T-helper 2 cell treated with Interferon-gamma antibody and Interleukin-4, amounts not matched to agents 5 μg/mL and 100 μg/mL, for 36 hours (primary cell): Measurements from ENCODE around the gene MOSPD2.
A peak's percentile ranks its signal among the peaks of the same experiment; 100 is the strongest.

Experiments
- DNase-seq: peaks from one replicate; pipeline ENCODE4 v3.0.0; 2021; ENCODE audit warnings: low spot score
- H3K27ac Mint-ChIP-seq: one replicate; pipeline ENCODE4 v1.8.0; 2021; ENCODE audit warnings: mild to moderate bottlenecking, mixed read lengths
- H3K27me3 Mint-ChIP-seq: one replicate; pipeline ENCODE4 v1.8.0; 2021; ENCODE audit warnings: low read depth, mixed read lengths
- H3K36me3 Mint-ChIP-seq: one replicate; pipeline ENCODE4 v1.8.0; 2021; ENCODE audit warnings: low read depth, mixed read lengths
- H3K4me1 Mint-ChIP-seq: one replicate; pipeline ENCODE4 v1.8.0; 2021; ENCODE audit warnings: low read depth, mixed read lengths
- H3K4me3 Mint-ChIP-seq: one replicate; pipeline ENCODE4 v1.8.0; 2022; ENCODE audit warnings: mild to moderate bottlenecking, moderate library complexity, mixed read lengths
- H3K9me3 Mint-ChIP-seq: one replicate; pipeline ENCODE4 v1.8.0; 2021; ENCODE audit warnings: mixed read lengths

MOSPD2 gene

DNA sequence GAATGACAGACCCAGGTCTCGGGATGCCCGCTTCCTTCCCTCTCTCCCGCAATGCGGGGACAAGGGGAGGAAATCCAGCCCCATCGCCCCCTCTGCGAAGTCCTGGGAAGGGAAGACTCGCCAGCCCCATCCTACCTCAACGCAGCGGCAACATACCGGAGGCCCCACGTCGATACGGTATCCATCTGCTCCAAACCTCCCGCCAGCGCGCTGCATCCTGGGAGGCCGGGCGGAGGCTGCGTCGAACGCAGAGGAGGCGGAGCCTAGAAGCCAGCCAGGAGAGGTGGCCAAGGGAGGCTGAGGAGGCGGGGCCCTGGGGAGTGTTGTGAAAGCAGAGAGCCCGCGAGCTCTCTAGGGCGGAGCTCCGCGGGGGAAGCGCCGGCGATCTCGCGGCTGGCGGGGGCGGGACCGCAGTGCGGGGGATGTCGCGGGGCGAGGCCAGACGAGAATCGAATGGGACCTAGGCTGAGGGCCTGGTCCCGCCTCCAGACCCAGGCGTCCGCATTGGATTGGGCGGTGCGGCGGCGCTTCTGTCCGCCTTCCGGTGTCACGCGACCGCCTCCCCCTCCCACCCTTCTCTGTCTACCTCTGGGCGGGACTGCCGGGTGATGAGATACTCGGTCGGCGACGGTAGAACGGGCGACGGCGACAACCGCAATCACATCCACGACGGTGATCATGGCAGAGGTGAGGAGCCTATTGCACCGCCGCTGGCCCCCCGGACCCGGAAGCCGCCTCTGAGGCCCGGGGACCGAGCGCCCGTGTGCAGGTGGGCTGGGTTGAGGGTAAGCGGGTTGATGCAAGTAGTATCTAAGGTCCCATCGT lies at the start of gene MOSPD2, which contains the start of gene FANCB:
TSS of gene MOSPD2 (plus strand) at position 571 of the 825 bp plus-strand sequence. CDS start at position 679, 108 bp downstream.
TSS of gene FANCB (minus strand) at position 219 of the 825 bp plus-strand sequence. CDS start 7,559 bp downstream, outside the sequence.
- peaks cover 27% of the 10 kb centered on the region for H3K4me1 Mint-ChIP-seq
- DNase-seq = peak; percentile 93
- peak within 1 kb of the TSS; percentile 88 for H3K27ac Mint-ChIP-seq
- peak within 1 kb of the TSS; percentile 85 for H3K4me3 Mint-ChIP-seq
- no peaks in the 10 kb centered on the region for H3K9me3 Mint-ChIP-seq
- H3K36me3 Mint-ChIP-seq = peaks cover 14% of the 10 kb centered on the region
- H3K27me3 Mint-ChIP-seq = no peaks in the 10 kb centered on the region

DNA sequence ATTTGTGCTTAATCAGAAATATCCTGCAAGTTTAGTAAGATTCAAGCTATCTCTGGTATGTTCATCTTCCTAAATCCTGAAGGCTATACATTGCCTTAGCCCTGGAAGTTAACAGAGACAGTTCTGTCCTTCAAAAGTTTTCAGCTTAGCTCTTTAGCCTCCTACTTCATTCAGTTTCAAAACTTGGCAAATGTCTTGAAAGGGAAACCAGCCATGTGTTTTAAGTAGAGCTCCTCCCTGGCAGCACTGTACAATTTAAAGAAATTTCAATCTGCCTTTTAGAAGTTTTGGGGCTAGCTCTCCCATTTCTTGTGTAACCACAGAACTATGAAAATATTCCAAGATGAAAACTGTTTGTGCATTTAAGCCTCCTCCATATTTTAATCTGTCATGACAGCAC lies 47.4 kb upstream of the MOSPD2 start:
- no peak overlapping the region for H3K4me3 Mint-ChIP-seq
- H3K27ac Mint-ChIP-seq = no peak overlapping the region

DNA sequence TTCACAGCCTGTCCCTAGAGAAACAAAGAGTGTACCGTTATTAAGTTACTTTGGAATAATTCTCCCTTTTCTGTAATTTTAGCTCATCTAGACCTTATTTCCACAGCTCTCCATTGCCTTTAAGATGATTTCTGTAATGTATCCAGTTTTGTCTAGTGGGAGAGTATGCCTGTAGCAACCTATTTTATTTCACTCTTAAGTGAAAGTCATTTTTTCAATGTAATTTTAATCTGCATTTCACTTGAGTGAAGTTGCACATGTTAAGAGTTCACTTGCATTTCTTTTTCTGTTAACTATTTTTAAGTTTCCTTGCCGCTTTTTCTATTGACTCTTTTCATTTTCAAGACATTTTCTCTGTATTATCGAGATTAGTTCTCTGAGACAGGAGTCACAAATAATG lies 46.9 kb upstream of the MOSPD2 start:
- H3K9me3 Mint-ChIP-seq = peaks cover 11% of the 10 kb centered on the region
- no peaks in the 10 kb centered on the region for H3K4me1 Mint-ChIP-seq
- peaks cover 4% of the 10 kb centered on the region for H3K36me3 Mint-ChIP-seq
- no peak for DNase-seq
- H3K27me3 Mint-ChIP-seq = no peaks in the 10 kb centered on the region
- no peak overlapping the region for H3K27ac Mint-ChIP-seq
- H3K4me3 Mint-ChIP-seq = no peak overlapping the region

More for the DNA sequence above, 47.4 kb upstream of the MOSPD2 start:
- no peak for DNase-seq
- no peaks in the 10 kb centered on the region for H3K4me1 Mint-ChIP-seq
- no peaks in the 10 kb centered on the region for H3K27me3 Mint-ChIP-seq
- peaks cover 11% of the 10 kb centered on the region for H3K9me3 Mint-ChIP-seq
- H3K36me3 Mint-ChIP-seq = peaks cover 4% of the 10 kb centered on the region

DNA sequence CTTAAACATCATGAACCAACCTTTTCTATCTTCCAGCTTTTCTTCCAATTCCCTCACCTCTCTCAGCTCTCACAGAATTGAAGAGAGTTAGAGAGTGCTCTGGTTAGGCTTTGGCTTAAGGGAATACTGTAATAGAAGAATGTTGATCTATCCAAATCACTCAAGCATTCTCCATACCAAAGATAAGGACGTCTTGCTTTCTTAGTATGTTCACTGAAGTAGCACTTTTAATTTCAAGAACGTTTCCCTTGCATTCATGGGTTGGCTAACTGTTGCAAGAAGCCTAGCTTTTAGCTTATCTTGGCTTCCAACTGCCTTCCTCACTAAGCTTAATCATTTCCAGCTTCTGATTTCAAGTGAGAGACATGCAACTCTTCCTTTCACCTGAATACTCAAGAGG lies 43.6 kb upstream of the MOSPD2 start:
- Mint-ChIP-seq H3K27me3 (no peaks in the 10 kb centered on the region), H3K4me3 (no peak overlapping the region), H3K9me3 (peaks cover 11% of the 10 kb centered on the region), H3K36me3 (peaks cover 9% of the 10 kb centered on the region), H3K27ac (no peak overlapping the region), H3K4me1 (no peaks in the 10 kb centered on the region)
- no peak for DNase-seq

DNA sequence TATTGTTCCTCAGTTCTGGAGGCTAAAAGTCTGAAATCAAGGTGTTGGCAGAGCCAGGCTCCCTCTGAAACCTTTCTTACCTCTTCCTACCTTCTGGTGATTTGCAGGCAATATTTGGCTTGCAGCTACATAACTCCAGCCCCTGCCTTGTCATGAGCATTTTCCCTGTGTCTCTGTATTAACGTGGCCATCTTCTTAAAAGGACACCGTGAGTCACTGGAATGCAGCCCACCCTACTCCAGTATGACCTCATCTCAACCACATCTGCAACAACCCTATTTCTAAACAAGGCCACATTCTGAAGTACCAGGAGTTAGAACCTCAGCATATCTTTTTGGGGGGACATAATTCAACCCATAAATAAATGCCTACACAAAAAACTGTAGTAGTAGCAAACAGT lies 41.1 kb upstream of the MOSPD2 start:
- no peak for DNase-seq
- Mint-ChIP-seq H3K9me3 (peaks cover 11% of the 10 kb centered on the region), H3K4me1 (no peaks in the 10 kb centered on the region), H3K27me3 (no peaks in the 10 kb centered on the region), H3K36me3 (peaks cover 18% of the 10 kb centered on the region), H3K27ac (no peak overlapping the region), H3K4me3 (no peak overlapping the region)

DNA sequence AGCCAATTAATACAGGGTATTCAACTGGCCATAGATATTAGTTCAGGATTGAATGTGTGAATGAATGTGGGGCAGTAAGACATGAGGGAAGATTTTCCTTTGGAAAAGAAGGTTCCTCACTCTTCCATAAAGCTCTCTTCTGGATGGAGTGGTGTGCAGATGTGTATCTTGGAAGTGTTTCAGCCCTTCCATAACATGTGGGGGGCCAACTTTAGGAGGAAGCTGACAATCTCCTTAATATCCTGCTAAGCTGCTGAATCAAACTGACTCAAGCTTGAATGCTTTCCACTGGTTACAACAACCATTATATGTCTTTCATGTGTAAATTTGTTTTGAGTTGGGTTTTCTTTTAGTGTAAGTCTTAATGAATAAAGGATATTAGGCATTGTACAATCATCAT lies 40.6 kb upstream of the MOSPD2 start:
- Mint-ChIP-seq H3K27ac (no peak overlapping the region), H3K27me3 (no peaks in the 10 kb centered on the region), H3K9me3 (peaks cover 11% of the 10 kb centered on the region), H3K4me3 (no peak overlapping the region), H3K36me3 (peaks cover 18% of the 10 kb centered on the region), H3K4me1 (no peaks in the 10 kb centered on the region)
- no peak for DNase-seq

DNA sequence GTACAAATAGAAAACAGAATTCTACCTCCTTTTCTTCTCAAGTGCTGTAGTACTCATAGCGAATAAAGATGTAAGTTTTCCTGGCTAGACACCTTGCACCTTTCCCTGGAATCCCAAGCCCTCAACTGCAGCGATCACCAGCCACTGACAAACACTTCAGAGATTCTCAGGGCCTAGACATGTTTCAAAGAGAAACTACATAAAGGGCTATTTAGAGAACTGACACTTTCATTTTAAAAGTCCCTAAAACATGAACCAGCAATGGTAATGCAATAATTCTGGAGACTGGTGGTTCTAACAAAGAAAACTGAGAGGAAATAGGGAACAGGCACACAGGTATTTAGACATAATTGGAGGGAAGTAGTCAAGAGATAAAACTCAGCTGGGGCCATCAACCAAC lies 36.1 kb upstream of the MOSPD2 start:
- H3K4me1 Mint-ChIP-seq = no peaks in the 10 kb centered on the region
- no peak for DNase-seq
- no peaks in the 10 kb centered on the region for H3K9me3 Mint-ChIP-seq
- no peak overlapping the region for H3K4me3 Mint-ChIP-seq
- peaks cover 26% of the 10 kb centered on the region for H3K36me3 Mint-ChIP-seq
- no peak overlapping the region for H3K27ac Mint-ChIP-seq
- H3K27me3 Mint-ChIP-seq = no peaks in the 10 kb centered on the region

DNA sequence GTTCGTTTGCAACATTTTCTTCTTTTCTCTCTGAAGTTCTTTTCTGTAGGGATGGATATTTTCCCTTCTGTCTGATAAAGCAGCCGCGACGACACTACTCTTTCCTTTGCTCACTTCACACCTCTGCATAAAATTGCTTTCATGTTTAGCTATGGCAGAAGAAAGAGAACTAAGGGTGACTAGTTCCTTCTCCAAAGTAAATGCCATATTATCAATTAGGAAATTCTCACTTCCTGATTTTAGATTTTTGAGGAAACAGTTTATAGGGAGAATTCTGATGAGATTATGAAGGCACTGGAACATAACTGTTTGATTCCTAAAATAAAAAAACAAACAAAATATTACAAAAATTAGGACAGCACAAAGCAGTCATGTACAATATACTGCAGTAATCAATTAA lies 29.6 kb upstream of the MOSPD2 start:
- no peak for DNase-seq
- Mint-ChIP-seq H3K27me3 (no peaks in the 10 kb centered on the region), H3K9me3 (no peaks in the 10 kb centered on the region), H3K36me3 (peaks cover 22% of the 10 kb centered on the region), H3K4me3 (no peak overlapping the region), H3K4me1 (no peaks in the 10 kb centered on the region), H3K27ac (no peak overlapping the region)

DNA sequence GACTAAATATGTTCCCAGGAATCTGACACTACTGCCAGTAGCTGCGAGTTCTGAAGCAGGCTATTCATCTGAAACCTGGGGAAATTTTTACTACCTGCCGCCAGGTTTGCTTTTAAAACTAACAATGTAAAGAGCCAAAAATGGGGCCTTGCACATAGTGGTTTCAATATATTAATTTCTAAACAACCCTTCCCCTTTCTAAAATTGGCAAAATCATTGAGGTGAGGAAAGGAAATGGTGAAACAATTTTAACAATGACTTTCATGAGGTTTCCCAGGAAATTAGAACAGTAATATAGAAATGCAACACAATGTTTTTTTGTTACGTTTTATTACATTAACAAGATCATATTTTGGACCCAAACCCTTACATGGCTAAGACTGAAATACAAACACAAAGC lies 21.7 kb upstream of the MOSPD2 start:
- Mint-ChIP-seq H3K36me3 (peaks cover 18% of the 10 kb centered on the region), H3K27ac (no peak overlapping the region), H3K4me1 (no peaks in the 10 kb centered on the region), H3K9me3 (no peaks in the 10 kb centered on the region), H3K4me3 (no peak overlapping the region), H3K27me3 (no peaks in the 10 kb centered on the region)
- DNase-seq = no peak

DNA sequence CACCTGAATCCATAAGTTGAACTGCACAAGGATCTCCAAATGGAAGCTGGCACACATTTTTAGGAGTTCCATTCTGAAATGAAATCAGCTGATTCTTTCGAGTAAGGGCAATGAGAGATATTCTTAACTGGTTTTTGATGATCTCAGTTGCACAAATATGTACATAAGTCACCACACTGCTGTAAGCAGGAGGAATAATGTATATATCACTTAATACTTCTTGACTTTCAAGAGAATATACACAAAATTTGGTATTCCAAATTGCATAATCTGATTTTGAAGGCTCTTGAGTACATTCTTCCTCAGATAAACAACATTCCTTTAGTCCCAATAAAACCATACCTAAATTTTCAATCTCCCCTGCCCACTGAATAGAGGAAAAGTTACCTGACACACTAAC lies 8.6 kb upstream of the MOSPD2 start:
- Mint-ChIP-seq H3K36me3 (peaks cover 32% of the 10 kb centered on the region), H3K27me3 (no peaks in the 10 kb centered on the region), H3K9me3 (peaks cover 9% of the 10 kb centered on the region)

DNA sequence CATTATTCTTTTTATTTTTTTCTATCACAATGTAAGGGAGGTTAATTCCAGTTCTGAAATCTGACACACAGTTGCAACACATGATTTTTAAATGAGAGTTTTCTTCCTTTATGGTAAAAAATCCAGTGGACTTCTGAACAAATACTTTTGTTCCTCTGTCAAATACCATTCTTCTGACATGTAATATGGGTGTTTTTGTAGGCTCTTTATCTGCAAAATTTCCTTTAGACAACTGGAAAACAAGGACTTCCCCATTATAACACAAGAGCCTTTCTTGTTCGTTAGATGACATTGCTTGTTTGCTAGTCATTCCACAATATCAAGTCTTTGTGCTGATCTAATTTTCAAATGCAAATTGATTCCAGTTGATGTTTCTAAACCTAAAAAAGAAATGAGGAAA lies 8.0 kb upstream of the MOSPD2 start:
- H3K36me3 Mint-ChIP-seq = peaks cover 32% of the 10 kb centered on the region
- H3K9me3 Mint-ChIP-seq = peaks cover 9% of the 10 kb centered on the region

More for the DNA sequence above, 8.6 kb upstream of the MOSPD2 start:
- no peak for DNase-seq
- Mint-ChIP-seq H3K4me1 (peaks cover 8% of the 10 kb centered on the region), H3K27ac (no peak overlapping the region), H3K4me3 (no peak overlapping the region)

DNA sequence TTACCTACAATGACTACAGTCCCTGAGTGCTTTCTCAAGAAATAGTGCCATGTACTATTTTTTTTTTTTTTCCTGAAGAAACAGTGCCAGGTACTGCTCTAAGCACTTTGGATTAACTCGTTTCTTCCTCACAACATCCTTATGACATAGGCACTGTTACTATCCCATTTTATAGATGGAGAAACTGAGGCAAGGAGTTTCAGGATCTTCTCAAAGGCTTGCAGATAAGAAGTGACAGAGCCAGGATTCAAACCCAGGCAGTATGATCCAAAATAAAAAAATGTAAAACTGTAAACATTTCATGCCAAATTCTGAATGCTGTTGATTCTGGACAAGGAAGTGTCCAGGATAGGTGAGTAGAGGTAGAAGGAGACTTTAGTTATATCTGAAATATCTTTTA lies 1.5 kb upstream of the MOSPD2 start:
- Mint-ChIP-seq H3K4me3 (peak overlapping the region; percentile 85), H3K27ac (peak overlapping the region; percentile 70), H3K9me3 (peaks cover 9% of the 10 kb centered on the region), H3K27me3 (no peaks in the 10 kb centered on the region), H3K4me1 (peaks cover 26% of the 10 kb centered on the region), H3K36me3 (peaks cover 22% of the 10 kb centered on the region)
- DNase-seq = no peak

More for the DNA sequence above, 8.0 kb upstream of the MOSPD2 start:
- Mint-ChIP-seq H3K4me1 (peaks cover 9% of the 10 kb centered on the region), H3K27me3 (no peaks in the 10 kb centered on the region), H3K27ac (no peak overlapping the region), H3K4me3 (no peak overlapping the region)
- DNase-seq = no peak

DNA sequence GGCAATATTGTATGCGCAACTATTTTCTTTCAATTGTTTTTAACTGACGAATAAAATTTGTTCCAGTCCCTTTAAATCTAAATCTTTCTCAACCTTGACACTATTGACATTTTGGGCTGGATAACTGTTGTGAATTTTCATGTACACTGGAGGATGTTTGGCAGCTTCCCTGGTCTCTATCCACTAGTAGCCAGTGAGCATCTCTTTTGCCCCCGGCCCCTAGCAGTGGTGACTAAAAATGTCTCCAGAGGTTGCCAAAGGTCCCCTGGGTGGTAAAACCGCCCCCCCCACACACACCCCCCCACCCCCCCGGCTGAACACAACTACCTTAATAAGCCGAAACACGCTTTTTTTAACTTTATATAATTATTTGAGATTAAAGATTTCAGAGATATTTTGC lies 866 bp upstream of the MOSPD2 start:
- Mint-ChIP-seq H3K36me3 (peaks cover 20% of the 10 kb centered on the region), H3K9me3 (peaks cover 5% of the 10 kb centered on the region), H3K4me1 (peaks cover 26% of the 10 kb centered on the region), H3K27me3 (no peaks in the 10 kb centered on the region), H3K4me3 (peak overlapping the region; percentile 85), H3K27ac (peak overlapping the region; percentile 81)
- DNase-seq = no peak

DNA sequence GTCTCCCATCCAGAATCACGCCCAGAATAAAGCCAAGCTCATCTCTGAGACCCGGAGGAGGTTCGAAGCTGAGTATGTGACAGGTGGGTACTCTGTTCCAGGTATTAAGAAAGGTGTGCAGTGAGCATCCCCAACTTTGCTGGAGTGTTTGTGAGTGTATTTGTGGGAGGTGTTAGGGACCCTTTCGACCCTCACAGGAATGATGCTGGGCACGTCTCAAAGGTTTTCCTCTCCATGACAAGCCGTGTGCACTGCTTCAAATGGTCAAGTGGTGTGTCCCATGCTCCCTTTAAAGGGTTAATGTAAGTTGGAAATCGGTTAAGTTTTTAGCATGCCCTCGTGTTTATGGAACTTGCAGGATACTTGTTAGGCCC lies 442 bp downstream of the MOSPD2 start:
- no peaks in the 10 kb centered on the region for H3K9me3 Mint-ChIP-seq
- no peak for DNase-seq
- H3K4me1 Mint-ChIP-seq = peaks cover 27% of the 10 kb centered on the region
- peak overlapping the region; percentile 88 for H3K27ac Mint-ChIP-seq
- H3K27me3 Mint-ChIP-seq = no peaks in the 10 kb centered on the region
- peaks cover 11% of the 10 kb centered on the region for H3K36me3 Mint-ChIP-seq
- peak overlapping the region; percentile 85 for H3K4me3 Mint-ChIP-seq

DNA sequence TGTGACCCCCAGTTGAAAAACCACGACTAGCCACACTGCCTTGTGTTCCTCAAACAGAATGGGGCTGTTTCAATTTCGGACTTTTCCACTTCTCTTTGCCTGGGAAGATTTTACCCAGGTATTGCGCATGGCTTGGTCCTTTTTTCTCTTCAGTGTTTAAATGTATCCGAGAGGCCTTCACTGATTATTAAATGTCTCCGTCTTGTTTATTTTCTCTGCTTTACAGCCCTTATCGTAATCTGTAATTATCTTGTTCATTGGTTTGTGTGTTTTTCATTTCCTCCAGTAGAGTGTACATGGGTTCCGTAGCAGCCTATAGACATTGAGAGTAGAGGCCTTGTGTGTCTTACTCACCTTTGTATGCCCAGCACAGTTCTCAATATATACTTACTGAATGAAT lies 2.4 kb downstream of the MOSPD2 start:
- peaks cover 19% of the 10 kb centered on the region for H3K4me1 Mint-ChIP-seq
- no peak overlapping the region for H3K4me3 Mint-ChIP-seq
- no peaks in the 10 kb centered on the region for H3K9me3 Mint-ChIP-seq
- H3K27ac Mint-ChIP-seq = no peak overlapping the region
- peaks cover 9% of the 10 kb centered on the region for H3K36me3 Mint-ChIP-seq
- H3K27me3 Mint-ChIP-seq = no peaks in the 10 kb centered on the region
- no peak for DNase-seq
